Ascending aorta (tissue), 2 donors: ENCODE data around the gene FAM151A. TPM values are rescaled to one million over a fixed set of nuclear protein-coding genes. Genes with fewer than 3 reads are reported as not detected.

Experiments used
- DNase-seq, 2 donors: peaks; one replicate each; pipeline ENCODE4 v3.0.0-alpha.2; 2019; ENCODE audit warnings: low spot score in 2 of 2
- H3K27ac ChIP-seq, 2 donors: fragments of 200-600 bp; sonication (generic); one replicate each; pipeline ENCODE4 v1.5.1; 2016 to 2017; ENCODE audit warnings: mild to moderate bottlenecking in 1 of 2
- H3K27me3 ChIP-seq: fragments of 200-600 bp; sonication (generic); one replicate; pipeline ENCODE4 v1.5.1; 2017
- H3K36me3 ChIP-seq, 2 donors: fragments of 200-600 bp; sonication (generic); one replicate each; pipeline ENCODE4 v1.5.1; 2016
- H3K4me1 ChIP-seq, 2 donors: fragments of 200-600 bp; sonication (generic); one replicate each; pipeline ENCODE4 v1.5.1; 2016 to 2017; ENCODE audit warnings: mild to moderate bottlenecking in 1 of 2
- H3K4me3 ChIP-seq, 2 donors: fragments of 200-600 bp; sonication (generic); one replicate each; pipeline ENCODE4 v1.5.1; 2016 to 2017; ENCODE audit warnings: mild to moderate bottlenecking in 1 of 2
- H3K9me3 ChIP-seq, 2 donors: fragments of 200-600 bp; sonication (generic); one replicate each; pipeline ENCODE4 v1.5.1; 2016
- intact Hi-C: fragments of 100-400 bp; cut with DNase I; formaldehyde crosslinking; loops from one replicate; pipeline ENCODE4 v1.15.1; 2023
- total RNA-seq: library from RNA; depleted of rRNA; stranded (reverse); fragments of >200 nt; gene quantifications from one replicate; pipeline ENCODE4 v1.1.0, GENCODE V29; 2016
- TF ChIP-seq, protein P1 (sequence below), 3 experiments: fragments of 200-600 bp in 2 of 3; fragments of 450-650 bp in 1 of 3; sonication (generic) in 2 of 3; IDR thresholded peaks; one replicate each; pipeline ENCODE4 v1.5.1; 2016 to 2019; ENCODE audit warnings: antibody characterized with exemption in 3 of 3, mild to moderate bottlenecking in 1 of 3, moderate library complexity in 1 of 3

Gene FAM151A
- total RNA-seq, 1 donor from 2014 or later: not detected

DNA sequence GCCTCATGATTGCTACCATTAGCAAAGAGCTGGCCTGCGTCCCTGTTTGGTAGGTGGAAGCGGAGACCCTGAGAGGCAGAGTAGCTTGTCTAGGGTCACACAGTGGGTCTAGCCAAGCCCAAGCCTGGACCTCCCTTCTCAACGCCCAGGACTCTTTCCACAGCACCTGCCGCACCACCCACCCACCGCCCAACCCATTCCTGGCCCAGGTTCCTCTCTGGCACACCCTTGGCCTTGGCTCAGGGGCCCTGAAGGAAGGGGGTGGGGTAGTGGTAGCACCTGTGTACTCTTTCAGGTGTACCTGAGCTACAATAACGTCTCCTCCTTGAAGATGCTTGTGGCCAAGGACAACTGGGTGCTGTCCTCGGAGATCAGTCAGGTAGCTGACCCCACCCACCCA lies 19.3 kb downstream of the FAM151A start:
- H3K27me3 ChIP-seq: no peaks in the 10 kb centered on the region
- no peaks in the 10 kb centered on the region for H3K9me3 ChIP-seq
- TF ChIP-seq, protein P1, sequence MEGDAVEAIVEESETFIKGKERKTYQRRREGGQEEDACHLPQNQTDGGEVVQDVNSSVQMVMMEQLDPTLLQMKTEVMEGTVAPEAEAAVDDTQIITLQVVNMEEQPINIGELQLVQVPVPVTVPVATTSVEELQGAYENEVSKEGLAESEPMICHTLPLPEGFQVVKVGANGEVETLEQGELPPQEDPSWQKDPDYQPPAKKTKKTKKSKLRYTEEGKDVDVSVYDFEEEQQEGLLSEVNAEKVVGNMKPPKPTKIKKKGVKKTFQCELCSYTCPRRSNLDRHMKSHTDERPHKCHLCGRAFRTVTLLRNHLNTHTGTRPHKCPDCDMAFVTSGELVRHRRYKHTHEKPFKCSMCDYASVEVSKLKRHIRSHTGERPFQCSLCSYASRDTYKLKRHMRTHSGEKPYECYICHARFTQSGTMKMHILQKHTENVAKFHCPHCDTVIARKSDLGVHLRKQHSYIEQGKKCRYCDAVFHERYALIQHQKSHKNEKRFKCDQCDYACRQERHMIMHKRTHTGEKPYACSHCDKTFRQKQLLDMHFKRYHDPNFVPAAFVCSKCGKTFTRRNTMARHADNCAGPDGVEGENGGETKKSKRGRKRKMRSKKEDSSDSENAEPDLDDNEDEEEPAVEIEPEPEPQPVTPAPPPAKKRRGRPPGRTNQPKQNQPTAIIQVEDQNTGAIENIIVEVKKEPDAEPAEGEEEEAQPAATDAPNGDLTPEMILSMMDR (IDR thresholded peaks at IDR 0.05): no peak
- peaks cover 0 to 1% of the 10 kb centered on the region in 2 donors for H3K4me1 ChIP-seq
- no peak overlapping the region for H3K27ac ChIP-seq
- intact Hi-C loops: no loop called here
- no peak for DNase-seq
- peaks cover 8 to 52% of the 10 kb centered on the region in 2 donors for H3K36me3 ChIP-seq
- H3K4me3 ChIP-seq: no peak overlapping the region

DNA sequence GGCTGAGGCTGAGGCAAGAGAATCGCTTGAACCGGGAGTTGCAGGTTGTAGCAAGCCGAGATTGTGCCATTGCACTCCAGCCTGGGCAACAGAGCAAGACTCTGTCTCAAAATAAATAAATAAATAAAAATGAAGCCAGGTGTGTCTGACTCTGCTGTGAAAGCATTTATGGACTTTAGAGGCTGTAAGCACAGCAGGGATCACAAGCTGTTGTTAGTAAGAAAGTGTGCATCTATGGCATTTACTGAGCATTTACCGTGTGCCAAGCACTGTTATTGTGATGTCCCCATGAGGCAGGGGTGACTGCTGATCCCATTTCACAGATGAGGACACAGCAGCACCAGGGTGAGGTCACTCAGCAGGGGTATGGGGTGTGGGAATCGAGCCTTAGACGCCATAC lies 20.1 kb downstream of the FAM151A start:
- Histone ChIP-seq H3K4me1 (no peaks in the 10 kb centered on the region), H3K4me3 (no peak overlapping the region), H3K36me3 (peaks cover 12 to 53% of the 10 kb centered on the region in 2 donors), H3K27ac (no peak overlapping the region), H3K9me3 (no peaks in the 10 kb centered on the region), H3K27me3 (no peaks in the 10 kb centered on the region)
- intact Hi-C loops: no loop called here
- no peak for DNase-seq
- TF ChIP-seq, protein P1 (IDR thresholded peaks at IDR 0.05): no peak

DNA sequence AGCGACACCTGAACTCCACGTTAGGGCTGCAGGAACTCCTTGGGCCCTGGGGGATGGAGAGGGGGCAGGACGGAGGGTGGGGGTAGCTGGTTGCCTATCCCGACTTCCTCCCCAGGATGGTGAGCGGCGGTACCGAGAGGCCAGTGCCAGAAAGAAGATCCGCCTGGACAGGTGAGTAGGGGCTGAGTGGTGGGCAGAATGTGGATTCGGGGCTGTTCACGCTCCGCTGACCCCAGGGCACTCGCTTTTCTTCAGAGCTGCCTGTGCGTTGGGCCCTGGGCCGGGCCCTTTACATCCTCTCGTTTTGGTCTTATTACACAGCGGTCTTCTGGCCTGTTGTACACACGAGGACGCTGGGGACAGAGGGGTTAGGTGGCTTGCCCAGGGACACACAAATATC lies 20.8 kb downstream of the FAM151A start:
- no peak for DNase-seq
- Histone ChIP-seq H3K27ac (no peak overlapping the region), H3K27me3 (no peaks in the 10 kb centered on the region), H3K36me3 (peaks cover 15 to 54% of the 10 kb centered on the region in 2 donors), H3K4me1 (no peaks in the 10 kb centered on the region), H3K9me3 (no peaks in the 10 kb centered on the region), H3K4me3 (no peak overlapping the region)
- TF ChIP-seq, protein P1 (IDR thresholded peaks at IDR 0.05): no peak
- intact Hi-C loops: no loop called here

DNA sequence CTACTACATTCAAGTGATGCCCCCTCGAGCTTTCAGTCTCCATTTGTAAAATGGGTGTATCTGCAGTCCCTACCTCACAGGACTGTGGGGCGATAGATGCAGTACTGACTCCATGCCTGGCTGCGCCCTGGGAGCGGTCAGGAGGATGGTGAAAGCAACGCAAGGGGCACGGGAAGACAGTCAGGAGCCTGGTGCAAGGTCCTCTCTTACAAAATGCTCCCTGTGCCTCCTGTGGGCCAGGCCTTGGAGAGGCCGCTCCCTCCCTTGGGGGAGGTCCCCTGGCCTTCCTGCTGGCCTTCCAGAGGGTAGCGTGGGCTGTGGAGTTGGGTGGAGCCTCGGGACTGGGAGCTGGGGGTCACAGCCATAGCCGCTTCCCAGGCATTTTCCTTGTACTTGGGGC lies 21.6 kb downstream of the FAM151A start:
- Histone ChIP-seq H3K27me3 (no peaks in the 10 kb centered on the region), H3K9me3 (no peaks in the 10 kb centered on the region), H3K27ac (no peak overlapping the region), H3K4me1 (no peaks in the 10 kb centered on the region), H3K4me3 (no peak overlapping the region), H3K36me3 (peaks cover 15 to 62% of the 10 kb centered on the region in 2 donors)
- DNase-seq: no peak
- TF ChIP-seq, protein P1 (IDR thresholded peaks at IDR 0.05): no peak
- intact Hi-C loops: no loop called here

DNA sequence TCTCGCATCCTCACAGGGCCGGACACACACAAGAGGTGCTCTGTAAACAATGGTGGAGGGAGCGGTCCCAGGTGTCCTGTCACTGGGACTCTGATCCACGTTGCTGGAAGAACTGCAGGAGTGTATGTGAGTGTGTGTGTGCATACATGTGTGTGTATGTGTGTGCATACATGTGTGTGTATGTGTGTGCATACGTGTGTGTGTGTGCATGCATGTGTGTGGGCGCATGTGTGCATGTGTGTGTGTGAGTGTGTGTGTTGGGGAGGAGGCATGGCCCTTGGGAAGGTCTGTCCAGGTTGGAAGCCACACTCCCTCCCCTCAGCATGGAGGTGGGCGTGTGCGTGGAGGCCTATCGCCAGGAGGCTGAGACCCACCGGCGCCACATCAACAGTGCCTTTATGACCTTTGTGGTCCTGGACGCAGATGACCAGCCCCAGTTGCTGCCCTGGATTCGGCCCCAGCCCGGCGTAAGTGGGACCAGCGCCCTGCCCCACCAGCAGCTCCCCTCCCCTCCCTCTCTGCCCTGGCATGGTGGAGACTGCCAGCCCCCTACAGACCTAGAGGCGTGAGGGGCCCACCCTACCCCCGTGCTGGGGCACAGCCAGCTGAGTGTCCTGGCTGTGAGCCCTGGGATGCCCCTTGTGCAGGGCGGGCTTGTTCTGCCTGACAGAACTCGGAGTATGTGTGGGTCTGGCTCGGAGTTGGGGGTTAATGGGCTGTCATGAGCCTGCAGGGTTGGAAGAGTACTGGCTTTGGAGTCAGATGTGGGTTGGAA lies 22.2 kb downstream of the FAM151A start:
- Histone ChIP-seq H3K27me3 (no peaks in the 10 kb centered on the region), H3K4me3 (no peak overlapping the region), H3K36me3 (peaks cover 16 to 62% of the 10 kb centered on the region in 2 donors), H3K27ac (no peak overlapping the region), H3K4me1 (no peaks in the 10 kb centered on the region), H3K9me3 (no peaks in the 10 kb centered on the region)
- no peak for DNase-seq
- intact Hi-C loops: no loop called here
- TF ChIP-seq, protein P1 (IDR thresholded peaks at IDR 0.05): no peak
